CD4-positive, alpha-beta T cell treated with Interleukin-6 at 100 ng/mL for 8 hours (primary cell): ENCODE measurements around the gene DHX16.
A peak's percentile ranks its signal among the peaks of the same experiment; 100 is the strongest.

Experiments
- DNase-seq: peaks from one replicate; pipeline ENCODE4 v3.0.0-alpha.2; 2020; ENCODE audit warnings: mixed read lengths, low spot score

Gene DHX16

GRCh38 chr6:30626484-30627366, 46.1 kb downstream of the DHX16 start, which contains the start of gene ATAT1:
Gene ATAT1, plus strand, starts transcription at chr6:30626874.
- peak; percentile 85 for DNase-seq

GRCh38 chr6:30625511-30625910, 47.3 kb downstream of the DHX16 start:
- no peak for DNase-seq

GRCh38 chr6:30619561-30619960, 53.2 kb downstream of the DHX16 start:
- no peak for DNase-seq

- no peak for DNase-seq
These were observed 54.5 kb downstream of the DHX16 start for GRCh38 chr6:30618270-30618797.

- peak; percentile 99 for DNase-seq
These were observed 55.1 kb downstream of the DHX16 start, which contains the start of gene MRPS18B for GRCh38 chr6:30617565-30618269. Gene MRPS18B, plus strand, starts transcription at chr6:30617840. Its CDS starts 26 bp downstream, at chr6:30617866.

GRCh38 chr6:30616811-30617564, 55.8 kb downstream of the DHX16 start, which contains the start of gene PPP1R10:
Gene PPP1R10, minus strand, starts transcription at chr6:30617243. Its CDS starts 7,299 bp downstream, at chr6:30609944.
- peak; percentile 100 for DNase-seq

GRCh38 chr6:30615958-30616810, 56.6 kb downstream of the DHX16 start:
- DNase-seq: peak; percentile 58

GRCh38 chr6:30615219-30615957, 57.4 kb downstream of the DHX16 start:
- DNase-seq: peak; percentile 49

GRCh38 chr6:30614843-30615218, 58.0 kb downstream of the DHX16 start:
- peak; percentile 95 for DNase-seq

GRCh38 chr6:30614044-30614842, 58.6 kb downstream of the DHX16 start:
- no peak for DNase-seq

GRCh38 chr6:30613251-30614043, 59.4 kb downstream of the DHX16 start:
- no peak for DNase-seq

GRCh38 chr6:30612687-30613248, 60.0 kb downstream of the DHX16 start:
- no peak for DNase-seq

GRCh38 chr6:30612213-30612612, 60.6 kb downstream of the DHX16 start:
- no peak for DNase-seq

- no peak for DNase-seq
These were observed 61.0 kb downstream of the DHX16 start for GRCh38 chr6:30611856-30612194.

- DNase-seq: no peak
These were observed 61.5 kb downstream of the DHX16 start for GRCh38 chr6:30611150-30611855.

- DNase-seq: no peak
These were observed 62.7 kb downstream of the DHX16 start for GRCh38 chr6:30610065-30610464.

GRCh38 chr6:30603961-30604360, 68.8 kb downstream of the DHX16 start:
- no peak for DNase-seq
